HepG2 (cell line): Measurements from ENCODE around the gene APEX1. TPM values are rescaled to one million over a fixed set of nuclear protein-coding genes. Genes with fewer than 3 reads are reported as not detected.
A peak's percentile ranks its signal among the peaks of the same experiment; 100 is the strongest.

Source experiments
- ARNT ChIP-seq: fragments of 450-650 bp; IDR thresholded peaks from 2 replicates; pipeline ENCODE4 v1.6.1; 2017
- BCL6 ChIP-seq: IDR thresholded peaks from 2 replicates; pipeline ENCODE4 v1.6.1; 2016; ENCODE audit warnings: missing genetic modification reagents, missing compliant biosample characterization
- BHLHE40 ChIP-seq: IDR thresholded peaks from 2 replicates; pipeline ENCODE4 v1.6.1; 2011; ENCODE audit warnings: low read length, improper control_type of control experiment
- E2F2 ChIP-seq: sonication (generic); formaldehyde crosslinking; IDR thresholded peaks from 2 replicates; pipeline ENCODE4 v1.4.0; 2020; ENCODE audit warnings: missing genetic modification reagents, borderline replicate concordance
- HNRNPK ChIP-seq: fragments of 200-400 bp; formaldehyde crosslinking; IDR thresholded peaks from 2 replicates; pipeline ENCODE4 v1.6.1; 2018; ENCODE audit warnings: low read length, low read depth, moderate library complexity, mild to moderate bottlenecking; ENCODE audit not compliant: poor library complexity, severe bottlenecking
- MIXL1 ChIP-seq: IDR thresholded peaks from 2 replicates; pipeline ENCODE4 v1.6.1; 2016
- MYPOP ChIP-seq: sonication (generic); formaldehyde crosslinking; IDR thresholded peaks from 2 replicates; pipeline ENCODE4 v1.8.1; 2023; ENCODE audit warnings: mild to moderate bottlenecking, moderate library complexity, missing genetic modification reagents
- NRL ChIP-seq: sonication (generic); formaldehyde crosslinking; IDR thresholded peaks from 2 replicates; pipeline ENCODE4 v1.5.0; 2020; ENCODE audit warnings: missing genetic modification reagents, mild to moderate bottlenecking, moderate library complexity, borderline replicate concordance
- SNAPC4 ChIP-seq: sonication (generic); formaldehyde crosslinking; IDR thresholded peaks from 2 replicates; pipeline ENCODE4 v1.4.0; 2020; ENCODE audit warnings: mild to moderate bottlenecking, missing genetic modification reagents
- SRSF1 ChIP-seq: fragments of 200-400 bp; formaldehyde crosslinking; optimal IDR thresholded peaks from 2 replicates; pipeline ENCODE3; 2017; ENCODE audit warnings: mild to moderate bottlenecking, low read depth, low read length, moderate library complexity
- TFE3 ChIP-seq: IDR thresholded peaks from 2 replicates; pipeline ENCODE4 v1.6.1; 2016
- THRA ChIP-seq: sonication (generic); formaldehyde crosslinking; IDR thresholded peaks from 2 replicates; pipeline ENCODE4 v1.4.0; 2020; ENCODE audit warnings: missing genetic modification reagents, borderline replicate concordance
- TMF1 ChIP-seq: sonication (generic); formaldehyde crosslinking; IDR thresholded peaks from 2 replicates; pipeline ENCODE4 v1.8.1; 2022; ENCODE audit warnings: low read depth, missing genetic modification reagents
- ZNF562 ChIP-seq: sonication (generic); formaldehyde crosslinking; IDR thresholded peaks from 2 replicates; pipeline ENCODE4 v1.8.0; 2022; ENCODE audit warnings: missing genetic modification reagents, borderline replicate concordance
- ZNF768 ChIP-seq: sonication (generic); formaldehyde crosslinking; IDR thresholded peaks from 2 replicates; pipeline ENCODE4 v1.4.0; 2020; ENCODE audit warnings: missing genetic modification reagents
- ZNF788 ChIP-seq: sonication (generic); formaldehyde crosslinking; IDR thresholded peaks from 2 replicates; pipeline ENCODE4 v1.5.0; 2020; ENCODE audit warnings: mild to moderate bottlenecking, missing genetic modification reagents, borderline replicate concordance
- polyA plus RNA-seq, 8 experiments: library from polyadenylated mRNA; depleted of rRNA in 3 of 8; stranded (reverse) in 7 of 8; unstranded in 1 of 8; fragments of >200 nt; fragmentation: Illumina TruSeq in 4 of 8; extraction: Trizol in 4 of 8; gene quantifications; 2 replicates each; pipeline versions ENCODE4 v1.2.1 to v1.2.3, GENCODE V29; 2011 to 2016; ENCODE audit warnings: low read depth in 4 of 8, missing spikeins in 1 of 8, mixed read lengths in 1 of 8; ENCODE audit not compliant: insufficient read depth in 1 of 8
- total RNA-seq, 5 experiments: library from RNA; depleted of rRNA; stranded (reverse); fragments of >200 nt; fragmentation: Illumina TruSeq; extraction: Trizol; gene quantifications; 2 replicates each; pipeline ENCODE4 v1.2.3, GENCODE V29; 2016; ENCODE audit warnings: low read depth in 1 of 5

Gene APEX1
- total and polyA plus RNA-seq, 2 of the 13 experiments (the other 11 are each of a cell fraction or from before 2014, with no cell fraction given): 171 to 405 TPM

GRCh38 chr14:20454516-20455354 lies at the start of gene APEX1, which contains the start of gene OSGEP (continued):
- TF ChIP-seq HNRNPK (no peak), MIXL1 (CRISPR knock-in tag) (peak; percentile 47; the same call in 1 of the 2 replicates), TFE3 (CRISPR knock-in tag) (peak; percentile 96), TMF1 (CRISPR knock-in tag) (peak; percentile 52), NRL (CRISPR knock-in tag) (peak; percentile 62), E2F2 (CRISPR knock-in tag) (peak; percentile 88; the same call in 1 of the 2 replicates), ZNF562 (CRISPR knock-in tag) (no peak), ZNF768 (peak; percentile 70), SNAPC4 (CRISPR knock-in tag) (peak; percentile 88), ZNF788 (CRISPR knock-in tag) (peak; percentile 90; the same call in 1 of the 2 replicates), THRA (CRISPR knock-in tag) (no peak; the same call in 1 of the 2 replicates), ARNT (no peak), BHLHE40 (peak; percentile 94), SRSF1 (peak; percentile 83), BCL6 (CRISPR knock-in tag) (peak; percentile 66), MYPOP (CRISPR knock-in tag) (peak; percentile 27; the same call in 1 of the 2 replicates)
